GM23248 (cell line): Measurements from ENCODE around the gene MEGF6. TPM values are rescaled to one million over a fixed set of nuclear protein-coding genes. Genes with fewer than 3 reads are reported as not detected.

Experiments
- DNase-seq: peaks from one replicate; pipeline ENCODE4 v3.0.0-alpha.2; 2015
- H2AFZ ChIP-seq: fragments of 200-600 bp; sonication (generic); 2 replicates; pipeline ENCODE4 v1.6.1; 2016; ENCODE audit warnings: antibody characterized with exemption
- H3F3A ChIP-seq: fragments of 200-600 bp; sonication (generic); 2 replicates; pipeline ENCODE4 v1.6.1; 2016; ENCODE audit warnings: mild to moderate bottlenecking, antibody characterized with exemption, mixed run types; ENCODE audit not compliant: insufficient read depth
- H3K27ac ChIP-seq: fragments of 200-600 bp; sonication (generic); 2 replicates; pipeline ENCODE4 v1.5.1; 2016; ENCODE audit warnings: mild to moderate bottlenecking
- H3K27me3 ChIP-seq: fragments of 200-600 bp; sonication (generic); replicated peaks from 2 replicates; pipeline ENCODE4 v1.6.1; 2016; ENCODE audit warnings: mild to moderate bottlenecking; ENCODE audit not compliant: insufficient read depth
- H3K36me3 ChIP-seq: fragments of 200-600 bp; sonication (generic); 2 replicates; pipeline ENCODE4 v1.6.1; 2016; ENCODE audit warnings: low read depth, mild to moderate bottlenecking
- H3K4me1 ChIP-seq: fragments of 200-600 bp; sonication (generic); 2 replicates; pipeline ENCODE4 v1.6.1; 2016; ENCODE audit warnings: mild to moderate bottlenecking; ENCODE audit not compliant: insufficient read depth
- H3K4me2 ChIP-seq: fragments of 200-600 bp; sonication (generic); one replicate; pipeline ENCODE4 v1.6.1; 2016; ENCODE audit warnings: mild to moderate bottlenecking; ENCODE audit not compliant: unreplicated experiment
- H3K4me3 ChIP-seq: fragments of 200-600 bp; sonication (generic); 2 replicates; pipeline ENCODE4 v1.5.1; 2016; ENCODE audit warnings: mild to moderate bottlenecking
- H3K79me2 ChIP-seq: fragments of 200-600 bp; sonication (generic); 2 replicates; pipeline ENCODE4 v1.6.1; 2016; ENCODE audit warnings: mild to moderate bottlenecking; ENCODE audit not compliant: insufficient read depth
- H3K9ac ChIP-seq: fragments of 200-600 bp; sonication (generic); 2 replicates; pipeline ENCODE4 v1.6.1; 2016; ENCODE audit warnings: mild to moderate bottlenecking
- H3K9me2 ChIP-seq: fragments of 200-600 bp; sonication (generic); 2 replicates; pipeline ENCODE4 v1.6.1; 2016; ENCODE audit warnings: mixed run types, mild to moderate bottlenecking, moderate library complexity; ENCODE audit not compliant: insufficient read depth
- H3K9me3 ChIP-seq: fragments of 200-600 bp; sonication (generic); one replicate; pipeline ENCODE4 v1.6.1; 2017; ENCODE audit warnings: low read depth
- H4K20me1 ChIP-seq: fragments of 200-600 bp; sonication (generic); 2 replicates; pipeline ENCODE4 v1.6.0; 2016; ENCODE audit not compliant: insufficient read depth
- EZH2 ChIP-seq: fragments of 200-600 bp; sonication (generic); IDR thresholded peaks from 2 replicates; pipeline ENCODE4 v1.6.1; 2018; ENCODE audit warnings: antibody characterized with exemption, mild to moderate bottlenecking; ENCODE audit not compliant: insufficient read depth, poor library complexity, severe bottlenecking
- EZH2phosphoT487 ChIP-seq: fragments of 200-600 bp; sonication (generic); IDR thresholded peaks from 2 replicates; pipeline ENCODE4 v1.6.1; 2018; ENCODE audit warnings: antibody characterized with exemption, moderate library complexity, mild to moderate bottlenecking, low read depth; ENCODE audit not compliant: insufficient read depth
- WGBS, 2 experiments: methylation state at CpG; one replicate each; pipeline ENCODE4 v1.1.6; 2015 to 2017; ENCODE audit warnings: low lambda C conversion rate in 2 of 2, low coverage in 1 of 2; ENCODE audit errors: missing lambda C conversion rate in 2 of 2; 5-methylcytosine and 5-hydroxymethylcytosine counted together
- in situ Hi-C: fragments of 300-500 bp; cut with MboI; formaldehyde crosslinking; loops from 2 replicates; pipeline ENCODE4 v1.15.0; 2020
- polyA plus RNA-seq: library from polyadenylated mRNA; unstranded; fragments of >200 nt; fragmentation: Nextera tagmentation; extraction: Ambion mirVana; gene quantifications from 2 replicates; pipeline ENCODE4 v1.2.1, GENCODE V29; 2016
- total RNA-seq: library from RNA; depleted of rRNA; stranded (reverse); fragments of >200 nt; shearing (Covaris generic); gene quantifications from 2 replicates; pipeline ENCODE4 v1.2.3, GENCODE V29; 2014

Gene MEGF6
- total and polyA plus RNA-seq, 2 experiments from 2014 or later, result 37.9 to 108 TPM

- in situ Hi-C loops, result no loop called here
- H3K79me2 ChIP-seq, result no peaks in the 10 kb centered on the region
- no peak for TF ChIP-seq EZH2phosphoT487
- TF ChIP-seq EZH2, result no peak
- H2AFZ ChIP-seq, result no peak overlapping the region
- 72 to 74% methylated on average over 25 to 32 of the region's 34 CpGs for WGBS, 2 experiments
- no peaks in the 10 kb centered on the region for H3K9me2 ChIP-seq
- no peak overlapping the region for H3K4me3 ChIP-seq
- no peaks in the 10 kb centered on the region for H3K36me3 ChIP-seq
- H3K9me3 ChIP-seq, result no peaks in the 10 kb centered on the region
- no peak overlapping the region for H3K4me2 ChIP-seq
- no peaks in the 10 kb centered on the region for H4K20me1 ChIP-seq
- no peak for DNase-seq
- H3K27ac ChIP-seq, result no peak overlapping the region
- no peak overlapping the region for H3K9ac ChIP-seq
- H3F3A ChIP-seq, result no peaks in the 10 kb centered on the region
- peaks cover 6% of the 10 kb centered on the region; the same call in 1 of the 2 replicates for H3K4me1 ChIP-seq
- no peaks in the 10 kb centered on the region for H3K27me3 ChIP-seq
Observed at GRCh38 chr1:3468236-3469103, 142.8 kb downstream of the MEGF6 start.

- DNase-seq, result no peak
- Histone ChIP-seq H3K4me1 (no peaks in the 10 kb centered on the region), H3K27me3 (no peaks in the 10 kb centered on the region), H3K79me2 (no peaks in the 10 kb centered on the region), H3K4me3 (no peak overlapping the region), H3K4me2 (no peak overlapping the region), H3K9me3 (no peaks in the 10 kb centered on the region), H4K20me1 (no peaks in the 10 kb centered on the region), H3K36me3 (no peaks in the 10 kb centered on the region), H3F3A (no peaks in the 10 kb centered on the region), H3K27ac (no peak overlapping the region), H2AFZ (no peak overlapping the region), H3K9ac (no peak overlapping the region), H3K9me2 (no peaks in the 10 kb centered on the region)
- 40% methylated on average over 28 to 31 of the region's 35 CpGs for WGBS, 2 experiments
- in situ Hi-C loops, result no loop called here
- TF ChIP-seq EZH2phosphoT487, result no peak
- TF ChIP-seq EZH2, result no peak
Observed at GRCh38 chr1:3467096-3468036, 143.9 kb downstream of the MEGF6 start.

- no peaks in the 10 kb centered on the region for H3K4me1 ChIP-seq
- H3K9ac ChIP-seq, result no peak overlapping the region
- no peak overlapping the region for H3K4me3 ChIP-seq
- H2AFZ ChIP-seq, result no peak overlapping the region
- no peaks in the 10 kb centered on the region for H3K9me3 ChIP-seq
- no peaks in the 10 kb centered on the region for H3K9me2 ChIP-seq
- in situ Hi-C loops, result no loop called here
- no peak for TF ChIP-seq EZH2
- TF ChIP-seq EZH2phosphoT487, result no peak
- H3K4me2 ChIP-seq, result no peak overlapping the region
- H3K27ac ChIP-seq, result no peak overlapping the region
- no peaks in the 10 kb centered on the region for H3K27me3 ChIP-seq
- no peaks in the 10 kb centered on the region for H3F3A ChIP-seq
- DNase-seq, result no peak
- no peaks in the 10 kb centered on the region for H4K20me1 ChIP-seq
- WGBS, 2 experiments, result 64 to 77% methylated on average over 15 of the region's 16 CpGs
- H3K36me3 ChIP-seq, result no peaks in the 10 kb centered on the region
- no peaks in the 10 kb centered on the region for H3K79me2 ChIP-seq
Observed at GRCh38 chr1:3466366-3467075, 144.8 kb downstream of the MEGF6 start.

DNA sequence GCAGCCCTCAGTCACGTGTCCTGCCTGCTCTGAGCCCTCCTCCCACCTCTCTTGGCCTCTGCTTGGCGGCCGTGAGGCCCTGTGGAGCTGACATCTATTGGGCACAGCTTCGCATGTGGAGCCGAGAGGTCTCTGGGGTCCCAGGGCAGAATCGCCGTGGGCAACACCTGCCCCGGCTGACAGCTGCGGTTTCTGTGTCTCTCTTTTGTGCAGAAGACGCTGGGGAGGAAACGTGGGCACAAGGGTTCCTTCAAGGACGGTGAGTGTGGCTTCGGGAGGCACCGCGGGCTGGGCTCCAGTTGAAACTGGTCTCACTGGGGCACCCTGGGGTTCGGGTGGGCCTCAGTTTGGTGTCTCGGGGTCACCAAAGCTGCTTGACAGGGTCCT lies 145.4 kb downstream of the MEGF6 start:
- 70 to 78% methylated on average over 17 of the region's 17 CpGs for WGBS, 2 experiments
- Histone ChIP-seq H3K4me1 (no peaks in the 10 kb centered on the region), H3K27ac (no peak overlapping the region), H3K9me3 (no peaks in the 10 kb centered on the region), H3K9ac (no peak overlapping the region), H3K36me3 (no peaks in the 10 kb centered on the region), H3K9me2 (no peaks in the 10 kb centered on the region), H3F3A (no peaks in the 10 kb centered on the region), H3K79me2 (no peaks in the 10 kb centered on the region), H2AFZ (no peak overlapping the region), H4K20me1 (no peaks in the 10 kb centered on the region), H3K4me3 (no peak overlapping the region), H3K4me2 (no peak overlapping the region), H3K27me3 (no peaks in the 10 kb centered on the region)
- in situ Hi-C loops, result no loop called here
- no peak for DNase-seq
- TF ChIP-seq EZH2, result no peak
- TF ChIP-seq EZH2phosphoT487, result no peak
